ENCODE measurements around the gene HARS1.
A peak's percentile ranks its signal among the peaks of the same experiment; 100 is the strongest.
"Not testable (repeated sequence)": the region's sequence is repeated elsewhere in the genome, so short reads cannot be mapped to it uniquely, and the experiment has no call there.

The HARS1 gene

DNA sequence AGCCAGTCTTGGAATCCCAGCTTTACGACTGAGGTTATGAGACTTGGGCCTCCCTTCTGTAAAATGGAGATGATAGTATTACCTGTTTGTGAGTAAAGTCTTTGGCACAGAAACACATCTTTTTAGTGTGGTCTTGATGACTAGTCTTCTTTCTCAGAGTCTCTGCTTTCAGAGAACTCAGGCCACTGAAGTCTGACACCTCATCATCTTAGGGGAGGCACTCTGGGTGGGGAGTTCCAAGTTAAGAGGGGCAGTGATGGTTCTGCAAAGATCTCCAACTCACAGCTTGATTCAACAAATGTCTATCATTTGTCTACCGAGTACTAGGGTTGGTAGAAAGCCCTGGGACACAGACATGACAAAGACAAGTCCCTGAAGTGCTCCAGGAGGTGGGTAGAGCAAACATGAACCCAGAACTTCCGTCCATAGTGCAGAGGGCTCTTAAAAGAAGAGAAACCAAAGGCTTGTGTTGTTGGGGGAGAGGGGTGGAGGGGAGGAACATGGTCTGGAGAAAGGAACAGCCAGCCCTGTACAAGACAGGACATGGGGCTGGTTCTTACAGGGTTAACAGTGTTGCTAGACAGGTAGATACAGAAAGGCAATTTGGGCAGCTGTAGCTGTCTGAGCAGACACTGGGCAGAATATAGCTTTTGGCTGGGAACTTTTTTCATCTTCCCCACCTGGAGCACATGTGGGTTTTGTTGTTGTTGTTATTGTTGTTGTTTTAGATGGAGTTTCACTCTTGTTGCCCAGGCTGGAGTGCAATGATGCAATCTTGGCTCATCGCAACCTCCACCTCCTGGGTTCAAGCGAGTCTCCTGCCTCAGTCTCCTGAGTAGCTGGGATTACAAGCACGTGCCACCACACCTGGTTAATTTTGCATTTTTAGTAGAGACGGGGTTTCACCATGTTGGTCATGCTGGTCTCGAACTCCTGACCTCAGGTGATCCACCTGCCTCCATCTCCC is 55.6 kb downstream of the HARS1 start:
- peak overlapping the region in 1 of 21 experiments; percentile 10 for H3K27ac ChIP-seq

GRCh38 chr5:140634103-140634502 is 57.1 kb downstream of the HARS1 start:
- Histone ChIP-seq H3K4me3 (no peak overlapping the region), H3K27ac (peak overlapping the region in 3 of 21 experiments; percentile 12 to 86 (median 74))

More for the DNA sequence above, 55.6 kb downstream of the HARS1 start:
- no peak overlapping the region for H3K4me3 ChIP-seq

DNA sequence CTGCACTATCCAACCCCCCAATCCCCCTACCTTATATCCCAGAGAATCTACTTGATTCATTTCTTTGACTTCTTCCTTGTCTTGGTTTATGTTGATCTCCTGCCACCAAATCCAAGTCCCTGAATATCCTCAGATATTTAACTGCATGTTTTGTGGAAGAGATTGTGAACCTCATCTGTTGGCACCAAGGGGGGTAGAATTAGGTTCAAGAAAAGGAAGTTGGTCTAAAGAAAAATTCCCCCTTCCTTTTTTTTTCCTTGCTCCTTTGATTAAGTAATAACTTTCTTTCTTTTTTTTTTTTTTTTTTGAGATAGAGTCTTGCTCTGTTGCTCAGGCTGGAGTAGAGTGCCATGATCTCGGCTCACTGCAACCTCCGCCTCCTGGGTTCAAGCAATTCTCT is 57.7 kb downstream of the HARS1 start:
- H3K4me3 ChIP-seq, result peak overlapping the region in 3 of 7 experiments; percentile 34 to 41 (median 35)
- peak overlapping the region in 12 of 21 experiments; percentile 18 to 86 (median 74) for H3K27ac ChIP-seq

- Histone ChIP-seq H3K4me3 (peak within 1 kb of the TSS; percentile 27 to 41 (median 35)), H3K27ac (peak within 1 kb of the TSS; percentile 18 to 86 (median 74))
Observed at GRCh38 chr5:140633021-140633471, 58.1 kb downstream of the HARS1 start, which contains the start of gene CD14. Gene CD14, minus strand, starts transcription at chr5:140633175. Its CDS starts 104 bp downstream, at chr5:140633071.

- Histone ChIP-seq H3K4me3 (peak overlapping the region; percentile 27 to 41 (median 35)), H3K27ac (peak overlapping the region; percentile 18 to 86 (median 74))
Observed at GRCh38 chr5:140632366-140633020, 58.7 kb downstream of the HARS1 start.

GRCh38 chr5:140631831-140632365 is 59.3 kb downstream of the HARS1 start:
- peak overlapping the region; percentile 27 to 41 (median 35) for H3K4me3 ChIP-seq

GRCh38 chr5:140631036-140631417 is 60.1 kb downstream of the HARS1 start:
- Histone ChIP-seq H3K4me3 (peak overlapping the region in 6 of 7 experiments; percentile 1 to 41 (median 33)), H3K27ac (peak overlapping the region in 12 of 21 experiments; percentile 45 to 86 (median 74))

More at GRCh38 chr5:140631831-140632365, 59.3 kb downstream of the HARS1 start:
- H3K27ac ChIP-seq, result peak overlapping the region; percentile 18 to 86 (median 74)

DNA sequence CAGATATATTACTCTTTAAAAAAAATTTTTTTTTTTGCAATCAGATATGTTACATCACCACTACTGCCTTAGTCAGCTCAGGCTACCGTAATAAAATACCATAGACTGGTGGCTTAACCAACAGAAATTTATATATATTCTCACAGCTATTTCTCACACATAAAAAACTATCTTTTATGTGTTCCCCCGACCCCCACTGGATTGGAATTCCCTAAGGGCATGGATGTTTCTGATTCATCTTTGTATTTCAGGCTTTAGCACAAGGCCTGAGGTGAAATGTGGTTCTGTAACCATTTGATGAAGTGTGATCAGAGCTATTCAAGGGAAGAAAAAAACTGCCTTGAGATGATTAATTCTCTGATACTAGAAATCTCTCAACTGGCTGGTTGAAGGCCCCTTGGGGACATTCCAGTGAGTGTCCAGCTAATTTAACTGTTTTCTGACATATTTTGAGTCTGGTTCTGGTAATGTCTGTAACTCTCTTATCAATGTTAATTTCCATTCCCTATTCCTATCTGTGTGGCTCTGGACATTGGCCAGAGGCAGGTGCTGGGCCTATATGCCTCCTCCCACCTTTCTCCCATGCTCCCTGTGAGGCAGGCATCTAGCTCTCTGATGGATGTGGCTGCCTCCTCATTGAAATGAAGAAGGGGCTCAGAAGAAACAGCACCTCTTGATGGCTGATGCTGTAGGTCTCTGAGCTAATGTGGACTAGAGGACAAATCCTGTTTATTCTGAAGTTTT is 60.7 kb downstream of the HARS1 start:
- H3K4me3 ChIP-seq, result peak overlapping the region in 4 of 7 experiments; percentile 11 to 41 (median 36)
- peak overlapping the region in 12 of 21 experiments; percentile 18 to 86 (median 65) for H3K27ac ChIP-seq

GRCh38 chr5:140628711-140629110 is 62.5 kb downstream of the HARS1 start:
- Histone ChIP-seq H3K4me3 (no peak overlapping the region), H3K27ac (no peak overlapping the region)

DNA sequence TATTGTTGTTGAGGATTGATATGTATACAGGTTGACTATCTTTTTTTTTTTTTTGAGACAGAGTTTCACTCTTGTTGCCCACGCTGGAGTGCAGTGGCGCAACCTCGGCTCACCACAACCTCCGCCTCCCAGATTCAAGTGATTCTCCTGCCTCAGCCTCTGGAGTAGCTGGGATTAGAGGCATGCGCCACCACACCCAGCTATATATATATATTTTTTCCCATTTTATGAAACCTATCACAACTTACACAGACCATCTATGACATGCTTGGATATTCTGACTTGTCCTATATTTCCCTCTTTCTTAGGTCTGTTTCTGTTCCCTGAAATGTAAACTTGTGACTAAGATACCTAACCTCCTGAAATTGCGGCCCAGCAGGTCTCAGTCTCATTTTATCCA is 63.2 kb downstream of the HARS1 start:
- H3K27ac ChIP-seq, result no peak overlapping the region

GRCh38 chr5:140624886-140625285 is 66.3 kb downstream of the HARS1 start:
- H3K27ac ChIP-seq, result not testable (repeated sequence)

More for the DNA sequence above, 63.2 kb downstream of the HARS1 start:
- no peak overlapping the region for H3K4me3 ChIP-seq

More at GRCh38 chr5:140624886-140625285, 66.3 kb downstream of the HARS1 start:
- not testable (repeated sequence) for H3K4me3 ChIP-seq
